Nasal cavity respiratory epithelium epithelial cell of viscerocranial mucosa (primary cell): Measurements from ENCODE around the gene CFB. TPM values are rescaled to one million over a fixed set of nuclear protein-coding genes. Genes with fewer than 3 reads are reported as not detected.

Source experiments
- total RNA-seq: library from RNA; depleted of rRNA; stranded (reverse); fragments of >200 nt; gene quantifications from 2 replicates; pipeline ENCODE4 v1.2.3, GENCODE V29; 2014

Gene CFB
- total RNA-seq = 1.7 and 11.2 TPM in 2 replicates

GRCh38 chr6:31945507-31946369 is at the start of gene CFB:
TSS of gene CFB (plus strand) at chr6:31946095. CDS start at chr6:31946222, 127 bp downstream.

GRCh38 chr6:31897612-31898382 is 48.1 kb upstream of the CFB start, which contains the start of gene EHMT2:
TSS of gene EHMT2 (minus strand) at chr6:31897698. CDS start at chr6:31897677, 21 bp downstream.

GRCh38 chr6:31901953-31902643 is 43.8 kb upstream of the CFB start, which contains the start of gene ZBTB12:
TSS of gene ZBTB12 (minus strand) at chr6:31902086. CDS start at chr6:31901305, 781 bp downstream.

GRCh38 chr6:31927242-31927862 is 18.5 kb upstream of the CFB start, which contains the start of gene C2:
TSS of gene C2 (plus strand) at chr6:31927717. CDS start at chr6:31927753, 36 bp downstream.

GRCh38 chr6:31958741-31959739 is 13.1 kb downstream of the CFB start, which contains the start of the genes NELFE and SKIC2:
TSS of gene NELFE (minus strand) at chr6:31958971. CDS start at chr6:31958446, 525 bp downstream.
TSS of gene SKIC2 (plus strand) at chr6:31959175. CDS start at chr6:31959193, 18 bp downstream.

GRCh38 chr6:31971993-31972708 is 26.3 kb downstream of the CFB start, which contains the start of gene DXO:
TSS of gene DXO (minus strand) at chr6:31972138. CDS start at chr6:31971675, 463 bp downstream.

GRCh38 chr6:31981744-31982143 is 35.8 kb downstream of the CFB start, which contains the start of gene C4A:
TSS of gene C4A (plus strand) at chr6:31982057. CDS start at chr6:31982108, 51 bp downstream.

Other genes with a start within 250 kb of the CFB start
- 30.8 and 46.5 TPM in 2 replicates for gene ABHD16A, start 242.8 kb upstream of the CFB start, total RNA-seq
- gene LY6G6F, start 239.2 kb upstream of the CFB start, total RNA-seq = not detected in 2 replicates
- gene LY6G6D, start 230.7 kb upstream of the CFB start, total RNA-seq = not detected in 2 replicates
- under 0.01 TPM in 1 of 2 replicates, not detected in the other for gene LY6G6C, start 224.3 kb upstream of the CFB start, total RNA-seq
- gene MPIG6B, start 222.7 kb upstream of the CFB start, total RNA-seq = not detected in 2 replicates
- gene DDAH2, start 216.8 kb upstream of the CFB start, total RNA-seq = 16.2 and 19.8 TPM in 2 replicates
- gene CLIC1, start 209.6 kb upstream of the CFB start, total RNA-seq = 269 and 558 TPM in 2 replicates
- 3.4 and 3.5 TPM in 2 replicates for gene MSH5, start 206.1 kb upstream of the CFB start, total RNA-seq
- 0.57 TPM in 1 of 2 replicates, not detected in the other for gene SAPCD1, start 183.4 kb upstream of the CFB start, total RNA-seq
- gene VWA7, start 168.8 kb upstream of the CFB start, total RNA-seq = 0.34 and 1.00 TPM in 2 replicates
- 61.2 and 98.7 TPM in 2 replicates for gene VARS1, start 150.3 kb upstream of the CFB start, total RNA-seq
- 14.4 and 35.5 TPM in 2 replicates for gene LSM2, start 139.1 kb upstream of the CFB start, total RNA-seq
- 1.0 and 1.1 TPM in 2 replicates for gene HSPA1L, start 130.8 kb upstream of the CFB start, total RNA-seq
- 29.7 and 211 TPM in 2 replicates for gene HSPA1A, start 130.6 kb upstream of the CFB start, total RNA-seq
- 81.7 and 305 TPM in 2 replicates for gene HSPA1B, start 118.4 kb upstream of the CFB start, total RNA-seq
- gene NEU1, start 83.3 kb upstream of the CFB start, total RNA-seq = 64.1 and 103 TPM in 2 replicates
- gene SLC44A4, start 67.1 kb upstream of the CFB start, total RNA-seq = 2.1 and 3.1 TPM in 2 replicates
- 13.7 and 47.4 TPM in 2 replicates for gene EHMT2, start 48.4 kb upstream of the CFB start, total RNA-seq
- gene ZBTB12, start 44.0 kb upstream of the CFB start, total RNA-seq = 1.4 and 4.1 TPM in 2 replicates
- gene C2, start 18.4 kb upstream of the CFB start, total RNA-seq = 0.71 and 1.0 TPM in 2 replicates
- gene NELFE, start 12.9 kb downstream of the CFB start, total RNA-seq = 109 and 155 TPM in 2 replicates
- gene SKIC2, start 13.1 kb downstream of the CFB start, total RNA-seq = 49.6 and 62.5 TPM in 2 replicates
- 10.0 and 10.9 TPM in 2 replicates for gene DXO, start 26.0 kb downstream of the CFB start, total RNA-seq
- 1.3 and 1.4 TPM in 2 replicates for gene C4A, start 36.0 kb downstream of the CFB start, total RNA-seq
- gene C4B, start 68.7 kb downstream of the CFB start, total RNA-seq = 2.1 TPM in 2 replicates
- gene CYP21A2, start 92.3 kb downstream of the CFB start, total RNA-seq = 0.28 TPM in 1 of 2 replicates, not detected in the other
- 1.0 and 2.1 TPM in 2 replicates for gene TNXB, start 163.2 kb downstream of the CFB start, total RNA-seq
- gene ATF6B, start 182.2 kb downstream of the CFB start, total RNA-seq = 11.6 and 20.2 TPM in 2 replicates
- 3.7 and 5.5 TPM in 2 replicates for gene FKBPL, start 184.2 kb downstream of the CFB start, total RNA-seq
- not detected in 2 replicates for gene PRRT1, start 205.8 kb downstream of the CFB start, total RNA-seq
- gene PPT2, start 208.0 kb downstream of the CFB start, total RNA-seq = 6.8 and 8.5 TPM in 2 replicates
- 0.34 and 1.3 TPM in 2 replicates for gene EGFL8, start 218.5 kb downstream of the CFB start, total RNA-seq
- 7.5 and 19.6 TPM in 2 replicates for gene AGPAT1, start 230.0 kb downstream of the CFB start, total RNA-seq
- 14.6 and 29.7 TPM in 2 replicates for gene RNF5, start 232.3 kb downstream of the CFB start, total RNA-seq
- 0.14 and 0.34 TPM in 2 replicates for gene AGER, start 238.2 kb downstream of the CFB start, total RNA-seq
- gene PBX2, start 244.1 kb downstream of the CFB start, total RNA-seq = 25.3 and 39.5 TPM in 2 replicates
- gene GPSM3, start 246.5 kb downstream of the CFB start, total RNA-seq = 0.71 and 1.0 TPM in 2 replicates